ENCODE data around the gene STAC.

DNA sequence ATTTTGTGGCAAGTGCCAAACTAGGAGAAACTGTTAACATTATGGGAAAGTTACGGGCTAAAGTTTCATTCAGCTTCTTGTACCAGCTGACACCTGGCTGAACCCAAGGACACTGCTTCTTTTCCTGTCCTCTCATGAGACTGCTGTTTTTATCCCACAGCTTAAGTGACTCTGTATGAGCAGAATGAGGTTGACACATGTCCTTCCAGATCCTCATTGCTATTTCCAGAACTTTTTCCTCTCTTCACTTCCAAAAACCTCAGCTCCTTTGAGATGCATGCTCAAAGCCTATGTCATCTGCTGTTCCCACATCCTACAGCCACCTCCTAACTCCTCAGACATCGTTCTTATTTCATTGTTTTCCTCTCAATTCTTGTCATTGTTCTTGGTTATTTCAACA is 200.4 kb downstream of the STAC start:
- TF ChIP-seq, protein P1, sequence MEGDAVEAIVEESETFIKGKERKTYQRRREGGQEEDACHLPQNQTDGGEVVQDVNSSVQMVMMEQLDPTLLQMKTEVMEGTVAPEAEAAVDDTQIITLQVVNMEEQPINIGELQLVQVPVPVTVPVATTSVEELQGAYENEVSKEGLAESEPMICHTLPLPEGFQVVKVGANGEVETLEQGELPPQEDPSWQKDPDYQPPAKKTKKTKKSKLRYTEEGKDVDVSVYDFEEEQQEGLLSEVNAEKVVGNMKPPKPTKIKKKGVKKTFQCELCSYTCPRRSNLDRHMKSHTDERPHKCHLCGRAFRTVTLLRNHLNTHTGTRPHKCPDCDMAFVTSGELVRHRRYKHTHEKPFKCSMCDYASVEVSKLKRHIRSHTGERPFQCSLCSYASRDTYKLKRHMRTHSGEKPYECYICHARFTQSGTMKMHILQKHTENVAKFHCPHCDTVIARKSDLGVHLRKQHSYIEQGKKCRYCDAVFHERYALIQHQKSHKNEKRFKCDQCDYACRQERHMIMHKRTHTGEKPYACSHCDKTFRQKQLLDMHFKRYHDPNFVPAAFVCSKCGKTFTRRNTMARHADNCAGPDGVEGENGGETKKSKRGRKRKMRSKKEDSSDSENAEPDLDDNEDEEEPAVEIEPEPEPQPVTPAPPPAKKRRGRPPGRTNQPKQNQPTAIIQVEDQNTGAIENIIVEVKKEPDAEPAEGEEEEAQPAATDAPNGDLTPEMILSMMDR (IDR thresholded peaks at IDR 0.05 in 2 of 3, conservative IDR thresholded peaks at IDR 0.05 in 1 of 3; ENCODE audit: control insufficient read depth in 2 of 3, extremely low read depth in 1 of 3, insufficient read depth in 1 of 3, low read depth in 3 of 3, low read length in 3 of 3), result no peak
- TF ChIP-seq EP300 (IDR thresholded peaks at IDR 0.05; ENCODE audit: borderline replicate concordance in 1 of 2, control insufficient read depth in 1 of 2, low read depth in 2 of 2, low read length in 2 of 2), result no peak
- TF ChIP-seq ZNF384 (IDR thresholded peaks at IDR 0.05; ENCODE audit: borderline replicate concordance, low read depth, low read length), result no peak
- no peak for TF ChIP-seq POLR2AphosphoS5 (IDR thresholded peaks at IDR 0.05; ENCODE audit: low read length)
- TF ChIP-seq SIX5 (IDR thresholded peaks at IDR 0.05; ENCODE audit: low read depth, low read length, severe bottlenecking), result no peak
- TF ChIP-seq, protein P2, sequence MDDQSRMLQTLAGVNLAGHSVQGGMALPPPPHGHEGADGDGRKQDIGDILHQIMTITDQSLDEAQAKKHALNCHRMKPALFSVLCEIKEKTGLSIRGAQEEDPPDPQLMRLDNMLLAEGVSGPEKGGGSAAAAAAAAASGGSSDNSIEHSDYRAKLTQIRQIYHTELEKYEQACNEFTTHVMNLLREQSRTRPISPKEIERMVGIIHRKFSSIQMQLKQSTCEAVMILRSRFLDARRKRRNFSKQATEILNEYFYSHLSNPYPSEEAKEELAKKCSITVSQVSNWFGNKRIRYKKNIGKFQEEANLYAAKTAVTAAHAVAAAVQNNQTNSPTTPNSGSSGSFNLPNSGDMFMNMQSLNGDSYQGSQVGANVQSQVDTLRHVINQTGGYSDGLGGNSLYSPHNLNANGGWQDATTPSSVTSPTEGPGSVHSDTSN (IDR thresholded peaks at IDR 0.05; ENCODE audit: insufficient replicate concordance, low read depth, low read length), result no peak
- TF ChIP-seq POLR2A (IDR thresholded peaks at IDR 0.05; ENCODE audit: low read depth, low read length), result no peak
- TF ChIP-seq, protein P3, sequence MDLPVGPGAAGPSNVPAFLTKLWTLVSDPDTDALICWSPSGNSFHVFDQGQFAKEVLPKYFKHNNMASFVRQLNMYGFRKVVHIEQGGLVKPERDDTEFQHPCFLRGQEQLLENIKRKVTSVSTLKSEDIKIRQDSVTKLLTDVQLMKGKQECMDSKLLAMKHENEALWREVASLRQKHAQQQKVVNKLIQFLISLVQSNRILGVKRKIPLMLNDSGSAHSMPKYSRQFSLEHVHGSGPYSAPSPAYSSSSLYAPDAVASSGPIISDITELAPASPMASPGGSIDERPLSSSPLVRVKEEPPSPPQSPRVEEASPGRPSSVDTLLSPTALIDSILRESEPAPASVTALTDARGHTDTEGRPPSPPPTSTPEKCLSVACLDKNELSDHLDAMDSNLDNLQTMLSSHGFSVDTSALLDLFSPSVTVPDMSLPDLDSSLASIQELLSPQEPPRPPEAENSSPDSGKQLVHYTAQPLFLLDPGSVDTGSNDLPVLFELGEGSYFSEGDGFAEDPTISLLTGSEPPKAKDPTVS (IDR thresholded peaks at IDR 0.05; ENCODE audit: low read depth, low read length), result no peak
